Muscle of leg (tissue), 11 donors: ENCODE results near the gene SLC22A23. TPM values are rescaled to one million over a fixed set of nuclear protein-coding genes. Genes with fewer than 3 reads are reported as not detected.
"Not testable (repeated sequence)": the region's sequence is repeated elsewhere in the genome, so short reads cannot be mapped to it uniquely, and the experiment has no call there.

ENCODE experiments used
- DNase-seq: peaks from one replicate; pipeline ENCODE4 v3.0.0; 2013
- H3K27ac ChIP-seq: one replicate; pipeline ENCODE4 v1.5.1; 2013; ENCODE audit warnings: mild to moderate bottlenecking, low read length, control low read depth
- H3K27me3 ChIP-seq: one replicate; pipeline ENCODE4 v1.6.1; 2013; ENCODE audit warnings: low read length; ENCODE audit not compliant: control insufficient read depth, insufficient read depth
- H3K36me3 ChIP-seq: one replicate; pipeline ENCODE4 v1.6.1; 2013; ENCODE audit warnings: low read length; ENCODE audit not compliant: control insufficient read depth, insufficient read depth
- H3K4me1 ChIP-seq: one replicate; pipeline ENCODE4 v1.6.1; 2013; ENCODE audit warnings: low read length; ENCODE audit not compliant: control insufficient read depth, insufficient read depth
- H3K4me3 ChIP-seq: one replicate; pipeline ENCODE4 v1.5.1; 2013; ENCODE audit warnings: low read length, control low read depth
- H3K9me3 ChIP-seq: replicated peaks from 2 replicates; pipeline ENCODE4 v1.6.1; 2013; ENCODE audit warnings: low read depth, low read length; ENCODE audit not compliant: control insufficient read depth
- WGBS: methylation state at CpG from one replicate; pipeline ENCODE4 v1.1.5; 2013; ENCODE audit warnings: missing lambda C conversion rate; ENCODE audit not compliant: insufficient coverage; 5-methylcytosine and 5-hydroxymethylcytosine counted together
- polyA plus RNA-seq, 8 donors: library from polyadenylated mRNA; unstranded; fragments of 120-200 nt; gene quantifications; one replicate each; pipeline versions ENCODE4 v1.2.1 to v1.2.3, GENCODE V29; 2013; ENCODE audit warnings: inconsistent platforms in 1 of 8, low replicate concordance in 1 of 8; ENCODE audit not compliant: insufficient read length in 8 of 8, insufficient read depth in 1 of 8
- total RNA-seq: library from RNA; stranded (reverse); fragments of 120-200 nt; gene quantifications from one replicate; pipeline ENCODE4 v1.2.4, GENCODE V29; 2013

The SLC22A23 gene
- total and polyA plus RNA-seq, 9 donors, result 1.1 to 6.2 (median 2.7) TPM

DNA sequence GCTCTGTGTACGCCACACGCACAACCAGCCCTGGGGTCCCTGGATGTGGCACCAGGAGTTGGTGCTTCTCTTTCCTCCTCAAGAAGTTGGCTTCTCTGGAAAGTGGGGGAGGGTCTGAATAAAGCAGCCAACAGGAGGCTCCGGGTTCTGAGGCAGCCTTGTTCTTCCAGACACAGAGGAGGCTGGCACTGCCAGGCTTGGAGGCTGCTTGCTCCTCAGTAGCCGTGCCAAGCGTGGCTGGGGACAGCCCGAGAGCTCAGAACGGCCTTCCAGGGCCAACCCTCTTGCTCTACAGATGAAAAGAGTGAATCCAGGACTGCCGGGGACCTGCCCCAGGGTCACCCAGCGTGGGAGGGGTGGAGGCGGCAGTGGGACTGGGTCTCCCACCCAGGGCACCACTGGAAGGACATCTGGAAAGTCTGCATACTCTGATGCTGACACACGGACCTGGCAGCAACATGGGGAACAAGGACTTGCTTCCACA lies 70.4 kb downstream of the SLC22A23 start:
- Histone ChIP-seq H3K4me1 (peaks cover 31% of the 10 kb centered on the region), H3K9me3 (no peaks in the 10 kb centered on the region), H3K27me3 (no peaks in the 10 kb centered on the region), H3K4me3 (no peak overlapping the region), H3K27ac (no peak overlapping the region), H3K36me3 (no peaks in the 10 kb centered on the region)
- no peak for DNase-seq
- 89% methylated on average over 6 of the region's 11 CpGs for WGBS

DNA sequence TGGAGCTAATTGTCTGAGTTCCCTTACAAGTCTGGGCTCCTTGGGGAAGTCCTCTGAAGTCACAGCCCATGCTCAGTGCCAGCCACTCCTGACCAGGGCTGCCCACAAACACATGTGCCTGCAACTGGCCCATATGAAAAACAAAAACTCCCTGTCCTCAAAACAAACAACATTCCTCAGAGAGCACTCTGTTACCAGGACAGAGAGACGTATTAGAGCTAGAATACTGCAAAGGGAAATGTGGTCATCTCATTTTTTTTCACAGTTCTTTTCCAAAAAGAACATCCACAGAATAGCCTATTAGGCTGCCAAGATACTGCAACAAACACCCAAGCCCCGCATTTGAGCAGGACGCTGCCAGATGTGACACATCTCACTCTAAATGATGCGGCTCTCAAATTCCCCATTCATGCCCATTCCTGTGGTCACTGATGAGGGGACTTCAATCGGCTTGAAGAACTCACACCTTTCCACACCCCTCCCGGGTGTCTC lies 71.1 kb downstream of the SLC22A23 start:
- Histone ChIP-seq H3K27me3 (no peaks in the 10 kb centered on the region), H3K27ac (no peak overlapping the region)

DNA sequence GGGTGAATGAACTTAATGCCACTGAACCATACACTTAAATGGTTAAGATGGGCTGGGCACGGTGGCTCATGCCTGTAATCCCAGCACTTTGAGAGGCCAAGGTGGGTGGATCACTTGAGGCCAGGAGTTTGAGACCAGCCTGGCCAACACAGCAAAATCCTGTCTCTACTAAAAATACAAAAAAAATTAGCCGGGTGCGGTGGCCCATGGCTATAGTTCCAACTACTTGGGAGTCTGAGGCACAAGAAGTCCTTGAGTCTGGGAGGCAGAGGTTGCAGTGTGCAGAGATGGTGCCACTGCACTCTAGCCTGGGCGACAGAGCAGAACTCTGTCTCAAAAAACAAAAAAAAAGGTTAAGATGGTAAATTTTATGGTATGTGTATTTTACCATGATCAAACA lies 71.7 kb downstream of the SLC22A23 start:
- H3K27ac ChIP-seq, H3K36me3 ChIP-seq, DNase-seq, H3K27me3 ChIP-seq, H3K4me3 ChIP-seq, H3K9me3 ChIP-seq: not testable (repeated sequence)
- H3K4me1 ChIP-seq, result peaks cover 33% of the 10 kb centered on the region
- WGBS, result 100% methylated on average over 2 of the region's 4 CpGs

More for the DNA sequence above, 71.1 kb downstream of the SLC22A23 start:
- WGBS, result 30% methylated on average over 3 of the region's 6 CpGs
- DNase-seq, result peak; percentile 68
- Histone ChIP-seq H3K4me3 (no peak overlapping the region), H3K9me3 (no peaks in the 10 kb centered on the region), H3K4me1 (peaks cover 38% of the 10 kb centered on the region), H3K36me3 (no peaks in the 10 kb centered on the region)

DNA sequence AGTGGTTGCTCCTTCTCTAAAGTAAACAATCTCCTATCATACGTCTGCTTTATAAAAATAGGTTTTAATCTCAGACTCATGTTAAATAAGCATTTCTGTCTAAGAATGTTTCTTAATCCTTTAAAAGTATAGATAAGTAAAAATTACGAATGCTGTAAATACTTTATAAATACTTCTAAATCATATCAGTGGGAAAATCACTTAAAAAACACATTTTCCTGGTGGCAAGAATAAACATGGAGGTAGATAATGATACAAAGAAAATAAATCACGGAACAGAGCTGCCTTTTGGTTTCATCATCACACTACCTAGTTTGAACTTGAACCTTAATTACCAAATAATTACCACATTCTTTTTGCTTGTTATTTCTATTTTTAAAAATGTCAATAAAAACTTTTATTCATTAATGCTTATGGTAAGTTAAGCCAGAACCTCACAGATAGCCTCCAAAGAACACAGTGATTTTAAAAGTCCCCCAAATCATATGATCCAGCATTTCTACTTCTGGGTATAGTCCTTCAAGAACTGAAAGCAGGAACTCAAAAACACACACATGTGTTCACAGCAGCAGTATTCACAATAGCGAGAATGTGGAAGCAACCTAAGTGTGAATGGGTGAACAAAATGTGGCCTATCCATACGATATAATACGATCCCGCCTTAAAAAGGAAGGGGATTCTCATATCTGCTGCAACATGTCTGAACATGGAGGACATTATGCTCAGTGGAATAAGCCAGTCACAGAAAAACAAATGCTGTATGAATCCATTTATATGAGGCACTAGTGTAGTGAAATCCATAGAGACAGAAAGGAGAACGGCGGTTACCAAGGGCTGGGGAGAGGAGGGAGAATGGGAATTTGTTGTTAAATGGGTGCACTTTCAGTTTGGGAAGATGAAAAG lies 72.4 kb downstream of the SLC22A23 start:
- H3K27me3 ChIP-seq, result peaks cover 2% of the 10 kb centered on the region
- WGBS, result 86% methylated on average over 6 of the region's 9 CpGs
- no peaks in the 10 kb centered on the region for H3K36me3 ChIP-seq
- H3K27ac ChIP-seq, result no peak overlapping the region
- H3K9me3 ChIP-seq, result no peaks in the 10 kb centered on the region
- no peak overlapping the region for H3K4me3 ChIP-seq
- peaks cover 27% of the 10 kb centered on the region for H3K4me1 ChIP-seq
- no peak for DNase-seq

DNA sequence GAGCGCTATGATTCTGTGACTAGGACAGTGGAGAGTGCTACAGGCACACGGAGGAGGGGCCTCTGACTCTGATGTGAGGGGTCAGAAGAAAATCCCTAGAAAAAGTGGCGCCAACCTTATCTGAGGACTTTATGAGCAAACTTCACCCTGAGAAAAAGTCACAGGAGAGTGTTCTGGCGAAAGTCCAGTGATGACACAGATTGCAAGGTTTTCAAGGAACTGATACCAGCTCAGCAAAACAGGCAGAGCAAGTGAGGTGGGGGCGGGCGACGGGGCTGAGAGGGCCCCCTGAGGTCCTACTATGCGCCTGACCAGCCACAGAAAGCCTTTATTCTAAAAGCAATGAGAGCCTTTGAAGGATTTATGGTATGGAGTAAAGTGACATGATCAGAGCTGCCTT lies 73.3 kb downstream of the SLC22A23 start:
- no peaks in the 10 kb centered on the region for H3K9me3 ChIP-seq
- WGBS, result 62% methylated on average over 7 of the region's 8 CpGs

DNA sequence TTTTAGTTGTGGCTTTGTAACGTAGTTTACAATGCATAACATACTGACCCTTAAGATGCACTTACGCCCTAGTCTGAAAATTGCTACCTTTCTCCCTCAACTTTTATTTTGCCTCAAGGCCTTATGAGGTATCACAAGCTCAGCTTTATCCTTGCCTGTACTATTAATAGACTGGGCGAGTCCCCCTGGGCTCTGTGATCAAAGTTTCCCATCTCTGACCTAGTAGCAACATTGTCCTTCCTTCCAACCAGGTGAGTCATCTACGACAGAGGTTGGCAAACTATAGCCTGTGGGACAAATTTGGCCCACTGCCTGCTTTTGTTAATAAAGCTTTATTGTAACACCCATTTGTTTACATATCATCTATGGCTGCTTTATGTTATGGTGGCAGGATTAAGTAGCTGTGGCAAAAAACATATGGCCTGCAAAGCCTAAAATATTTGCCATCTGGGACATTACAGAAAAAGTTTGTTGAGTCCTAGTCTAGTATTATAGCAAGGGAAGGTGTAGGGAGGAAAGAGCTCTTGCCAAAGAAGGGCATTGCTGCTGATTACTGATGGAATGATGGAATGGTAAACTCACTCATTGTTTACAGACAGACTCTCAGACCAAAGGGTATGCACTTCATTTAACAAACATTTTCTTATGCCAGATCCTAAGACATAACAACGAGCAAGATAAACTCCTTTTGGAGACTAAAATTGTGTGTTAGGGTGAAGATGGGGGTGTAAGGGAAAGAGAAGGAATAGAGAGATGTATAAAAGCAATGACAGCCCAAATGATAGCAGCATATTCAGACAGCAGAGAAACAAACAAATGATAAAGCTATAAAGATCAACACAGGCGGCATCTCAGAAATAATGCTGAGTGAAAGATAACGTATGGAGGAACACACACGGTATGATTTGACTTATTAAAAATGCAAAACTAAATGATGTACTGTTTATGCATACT lies 74.2 kb downstream of the SLC22A23 start:
- no peak for DNase-seq
- H3K4me3 ChIP-seq, result no peak overlapping the region
- H3K27me3 ChIP-seq, result peaks cover 2% of the 10 kb centered on the region
- H3K27ac ChIP-seq, result no peak overlapping the region
- H3K4me1 ChIP-seq, result peaks cover 26% of the 10 kb centered on the region
- 80% methylated on average over 1 of the region's 8 CpGs for WGBS
- no peaks in the 10 kb centered on the region for H3K36me3 ChIP-seq
- no peaks in the 10 kb centered on the region for H3K9me3 ChIP-seq

More for the DNA sequence above, 73.3 kb downstream of the SLC22A23 start:
- no peak overlapping the region for H3K27ac ChIP-seq
- peak; percentile 64 for DNase-seq
- H3K4me1 ChIP-seq, result peaks cover 26% of the 10 kb centered on the region
- no peak overlapping the region for H3K4me3 ChIP-seq
- no peaks in the 10 kb centered on the region for H3K36me3 ChIP-seq
- H3K27me3 ChIP-seq, result peaks cover 2% of the 10 kb centered on the region

DNA sequence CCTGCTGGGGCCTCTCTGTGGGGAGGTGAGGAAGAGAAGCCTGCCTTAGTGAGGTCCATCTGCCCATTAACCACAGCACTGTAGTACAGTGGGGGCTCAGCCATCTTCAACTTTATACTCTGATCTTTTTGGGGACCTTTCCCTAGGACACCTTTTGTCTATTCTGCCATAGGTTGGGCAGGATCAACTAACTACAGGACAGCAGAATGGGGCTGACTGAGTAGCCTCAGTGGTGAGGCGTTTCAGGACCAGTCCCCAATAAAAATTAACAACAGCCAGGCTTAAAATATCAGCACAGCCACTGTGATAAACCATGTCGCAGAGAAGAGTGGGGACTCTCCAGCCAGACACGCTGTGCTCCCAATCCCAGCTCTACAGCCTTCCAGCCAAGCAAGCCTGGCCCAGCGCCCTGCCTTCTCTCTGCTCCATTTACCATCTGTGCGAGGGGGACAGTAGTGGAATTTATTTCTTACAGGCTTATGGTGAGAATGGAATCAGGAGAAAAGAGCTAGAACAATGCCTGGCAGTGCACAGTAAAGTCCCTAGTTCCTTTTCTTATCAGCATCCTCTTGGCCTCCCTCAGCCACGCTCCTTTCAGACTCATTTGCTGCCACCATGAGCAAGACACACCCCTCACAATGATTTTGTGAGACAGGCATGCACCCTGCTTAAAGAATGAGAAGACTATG lies 75.5 kb downstream of the SLC22A23 start:
- peaks cover 2% of the 10 kb centered on the region for H3K27me3 ChIP-seq
- H3K9me3 ChIP-seq, result no peaks in the 10 kb centered on the region
- no peaks in the 10 kb centered on the region for H3K36me3 ChIP-seq
- no peak overlapping the region for H3K27ac ChIP-seq
- H3K4me1 ChIP-seq, result peaks cover 24% of the 10 kb centered on the region
- DNase-seq, result peak; percentile 88
- 20% methylated on average over 1 of the region's 6 CpGs for WGBS
- no peak overlapping the region for H3K4me3 ChIP-seq

DNA sequence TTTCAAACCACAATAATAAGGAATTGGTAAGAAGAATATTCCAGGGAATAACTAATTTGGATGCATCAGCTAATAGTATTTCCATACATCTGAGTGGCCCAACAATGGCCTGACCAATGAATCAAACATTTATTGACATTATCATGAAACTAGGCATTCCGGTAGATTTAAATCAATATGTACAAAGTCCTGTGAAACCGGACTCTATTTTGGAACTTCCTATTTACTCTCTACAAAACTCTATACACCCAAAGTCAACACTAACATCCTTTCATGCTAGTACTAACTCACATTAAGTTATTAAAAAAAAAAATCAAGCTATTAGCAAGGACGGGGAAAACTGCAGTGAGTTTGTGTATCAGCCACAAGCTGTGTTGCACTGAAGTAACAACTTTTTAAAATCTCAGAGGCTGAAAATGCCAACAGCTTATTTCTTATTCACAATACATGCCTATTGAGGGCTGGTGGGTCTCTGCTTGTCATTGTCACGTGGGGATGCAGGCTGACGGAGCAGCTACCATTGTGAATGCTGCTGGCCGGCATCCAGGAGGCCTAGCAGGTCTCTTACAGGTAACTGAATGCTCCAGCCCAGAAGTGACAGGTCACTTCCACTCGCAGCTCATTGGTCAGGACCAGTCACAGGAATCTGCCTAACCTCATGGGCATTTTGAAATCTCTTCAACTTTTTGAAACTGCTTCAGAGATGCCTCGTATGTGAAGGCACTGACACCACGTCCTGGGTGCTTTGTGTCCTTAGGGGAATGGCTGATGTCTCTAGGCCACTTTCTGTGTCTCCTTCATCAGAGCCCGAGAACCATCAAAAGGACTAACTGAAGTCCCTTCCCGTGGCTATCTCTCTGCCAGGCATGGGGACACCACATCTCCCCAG lies 76.3 kb downstream of the SLC22A23 start:
- H3K9me3 ChIP-seq, result no peaks in the 10 kb centered on the region
- no peak for DNase-seq
- no peak overlapping the region for H3K27ac ChIP-seq
- H3K36me3 ChIP-seq, result no peaks in the 10 kb centered on the region
- peaks cover 16% of the 10 kb centered on the region for H3K4me1 ChIP-seq
- peaks cover 4% of the 10 kb centered on the region for H3K27me3 ChIP-seq
- WGBS, result 76% methylated on average over 6 of the region's 11 CpGs
- H3K4me3 ChIP-seq, result no peak overlapping the region

DNA sequence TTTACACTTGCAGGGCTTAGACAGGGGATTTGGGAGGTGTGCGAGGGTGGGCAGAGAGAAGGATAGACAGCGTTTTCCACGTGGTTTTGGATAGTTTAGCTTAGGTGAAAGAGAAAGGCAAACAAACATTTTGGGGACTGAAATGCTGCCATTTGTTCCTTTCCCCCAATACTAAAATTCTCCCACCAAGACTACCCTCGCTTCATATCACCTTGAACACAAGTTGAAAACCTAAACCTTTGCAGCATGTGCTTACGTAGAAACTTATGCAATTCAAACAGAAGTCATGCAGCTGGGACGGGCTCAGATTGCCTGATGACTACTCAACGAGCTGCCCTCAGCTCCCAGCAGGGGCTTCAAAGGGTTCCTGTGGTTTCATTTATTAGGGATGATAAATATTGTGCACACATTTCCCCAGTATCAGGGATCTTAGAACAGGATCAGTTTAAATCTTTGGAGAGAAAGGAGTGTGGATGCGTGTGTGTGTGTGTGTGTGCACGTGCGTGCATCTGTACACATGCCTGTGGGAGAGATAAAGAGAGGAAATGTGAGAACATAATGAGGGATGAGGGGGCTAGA lies 77.3 kb downstream of the SLC22A23 start:
- WGBS, result 49% methylated on average over 7 of the region's 10 CpGs
- DNase-seq, result no peak
- peaks cover 4% of the 10 kb centered on the region for H3K27me3 ChIP-seq
- no peak overlapping the region for H3K27ac ChIP-seq
- no peak overlapping the region for H3K4me3 ChIP-seq
- H3K9me3 ChIP-seq, result no peaks in the 10 kb centered on the region
- H3K4me1 ChIP-seq, result peaks cover 12% of the 10 kb centered on the region
- H3K36me3 ChIP-seq, result no peaks in the 10 kb centered on the region
